Measurements from ENCODE around the gene SHROOM3. TPM values are rescaled to one million over a fixed set of nuclear protein-coding genes. Genes with fewer than 3 reads are reported as not detected.

SHROOM3 gene
- total and polyA plus RNA-seq, 2 donors (not counting 3 experiments of a cell fraction or from before 2014, with no cell fraction given): 2.7 to 6.7 TPM

DNA sequence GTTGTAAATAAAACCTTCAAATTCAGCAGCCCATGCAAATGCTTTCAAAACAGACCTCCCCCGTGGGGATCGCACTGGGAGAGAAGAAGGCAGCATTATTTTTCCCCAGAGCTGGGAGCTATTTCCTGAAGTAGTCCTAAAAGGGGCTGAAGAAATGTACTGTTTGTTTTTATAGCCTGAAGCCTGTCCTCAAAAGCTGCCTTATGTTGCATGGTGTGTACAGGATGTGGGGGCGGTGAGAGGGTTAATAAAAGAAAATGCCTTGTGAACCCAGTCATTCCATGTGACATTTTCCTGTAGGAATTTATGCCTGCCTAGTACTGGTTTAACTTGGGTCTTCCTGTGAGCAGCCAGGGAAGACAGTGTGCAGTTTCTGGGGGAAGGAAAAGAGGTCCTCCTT is 318.8 kb downstream of the SHROOM3 start:
- no peaks in the 10 kb centered on the region for H3K79me2 ChIP-seq (ENCODE audit: control insufficient read depth, insufficient read depth, low read length)
- peak overlapping the region; percentile 79 for H3K9ac ChIP-seq (replicated peaks; ENCODE audit: extremely low read depth, insufficient read depth, low read length)
- no peaks in the 10 kb centered on the region for H3K9me1 ChIP-seq (replicated peaks; ENCODE audit: control insufficient read depth, extremely low read depth, insufficient read depth, low read length)
- ChIA-PET CTCF (interaction anchor here (0.7 to 1.5 kb wide), 7 partner anchors 10 to 322 kb away, joined by 3 to 8 read pairs (median 3); no protein-coding TSS in a partner anchor), POLR2A (interaction anchor here (0.5 kb wide), 1 partner anchor 261 kb away, joined by 4 read pairs; no protein-coding TSS in a partner anchor)
- dilution Hi-C loops (cut with MboI; ENCODE audit: extremely low pct_ligation_motif_present, low sequenced_read_pairs): no loop called here
- peak overlapping the region in 2 of 3 experiments; percentile 16 to 39 for H3K4me3 ChIP-seq (replicated peaks in 1 of 3; ENCODE audit: insufficient read depth in 1 of 3, low read depth in 1 of 3, low read length in 3 of 3)
- H2AFZ ChIP-seq (ENCODE audit: low read depth, low read length): no peak overlapping the region
- H4K20me1 ChIP-seq (replicated peaks; ENCODE audit: control insufficient read depth, extremely low read depth, insufficient read depth, low read length): no peaks in the 10 kb centered on the region
- H3K9me3 ChIP-seq (replicated peaks; ENCODE audit: control insufficient read depth, insufficient read depth, low read length): no peaks in the 10 kb centered on the region
- intact Hi-C loops (cut with micrococcal nuclease): loop anchor here (1.0 to 5.0 kb wide), 7 partner anchors 50 to 449 kb away; no protein-coding TSS in a partner anchor
- peak overlapping the region; percentile 86 for H3K27ac ChIP-seq (ENCODE audit: insufficient read depth, low read depth, low read length)
- H3K4me2 ChIP-seq (ENCODE audit: insufficient read depth, low read length): peak overlapping the region; percentile 96
- H3K4me1 ChIP-seq (ENCODE audit: control insufficient read depth, extremely low read depth, insufficient read depth, low read length): peaks cover 28% of the 10 kb centered on the region
- DNase-seq (ENCODE audit: low read depth, low spot score) (peak; percentile 86), FAIRE-seq (peak; percentile 96)
- H3K36me3 ChIP-seq (ENCODE audit: control insufficient read depth in 2 of 2, extremely low read depth in 1 of 2, insufficient read depth in 2 of 2, low read length in 2 of 2): peaks cover 0 to 2% of the 10 kb centered on the region in 2 experiments
- BruUV-seq (replicated peaks): no TSS peak
- TF ChIP-seq, protein P1, sequence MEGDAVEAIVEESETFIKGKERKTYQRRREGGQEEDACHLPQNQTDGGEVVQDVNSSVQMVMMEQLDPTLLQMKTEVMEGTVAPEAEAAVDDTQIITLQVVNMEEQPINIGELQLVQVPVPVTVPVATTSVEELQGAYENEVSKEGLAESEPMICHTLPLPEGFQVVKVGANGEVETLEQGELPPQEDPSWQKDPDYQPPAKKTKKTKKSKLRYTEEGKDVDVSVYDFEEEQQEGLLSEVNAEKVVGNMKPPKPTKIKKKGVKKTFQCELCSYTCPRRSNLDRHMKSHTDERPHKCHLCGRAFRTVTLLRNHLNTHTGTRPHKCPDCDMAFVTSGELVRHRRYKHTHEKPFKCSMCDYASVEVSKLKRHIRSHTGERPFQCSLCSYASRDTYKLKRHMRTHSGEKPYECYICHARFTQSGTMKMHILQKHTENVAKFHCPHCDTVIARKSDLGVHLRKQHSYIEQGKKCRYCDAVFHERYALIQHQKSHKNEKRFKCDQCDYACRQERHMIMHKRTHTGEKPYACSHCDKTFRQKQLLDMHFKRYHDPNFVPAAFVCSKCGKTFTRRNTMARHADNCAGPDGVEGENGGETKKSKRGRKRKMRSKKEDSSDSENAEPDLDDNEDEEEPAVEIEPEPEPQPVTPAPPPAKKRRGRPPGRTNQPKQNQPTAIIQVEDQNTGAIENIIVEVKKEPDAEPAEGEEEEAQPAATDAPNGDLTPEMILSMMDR (IDR thresholded peaks at IDR 0.05; ENCODE audit: extremely low read depth in 1 of 2, insufficient read depth in 1 of 2, low read depth in 1 of 2, low read length in 2 of 2): no peak
- TF ChIP-seq GATA2 (IDR thresholded peaks at IDR 0.05; ENCODE audit: insufficient read depth, insufficient read length, low read depth, low read length): peak; percentile 25
- TF ChIP-seq FOS (IDR thresholded peaks at IDR 0.05; ENCODE audit: borderline replicate concordance, insufficient read depth, low read length): peak; percentile 42
- TF ChIP-seq POLR2AphosphoS5 (IDR thresholded peaks at IDR 0.05; ENCODE audit: insufficient read depth, low read depth, low read length): peak; percentile 74
- TF ChIP-seq JUN (IDR thresholded peaks at IDR 0.05; ENCODE audit: borderline replicate concordance, insufficient read depth, insufficient read length, low read depth): peak; percentile 55
- no peak for TF ChIP-seq EZH2 (IDR thresholded peaks at IDR 0.05; ENCODE audit: borderline replicate concordance, low read depth, low read length, severe bottlenecking)
- TF ChIP-seq MAX (IDR thresholded peaks at IDR 0.05; ENCODE audit: insufficient read depth, insufficient read length): no peak
- TF ChIP-seq POLR2A (IDR thresholded peaks at IDR 0.05; ENCODE audit: low read depth, low read length): peak; percentile 21
- TF ChIP-seq MYC (IDR thresholded peaks at IDR 0.05; ENCODE audit: low read depth, low read length): no peak
- H3K27me3 ChIP-seq (ENCODE audit: control insufficient read depth in 2 of 2, insufficient read depth in 2 of 2, low read length in 2 of 2): no peaks in the 10 kb centered on the region

All from endothelial cell of umbilical vein (primary cell).